Motor neuron (in vitro differentiated cells): ENCODE data around the gene CRY2. TPM values are rescaled to one million over a fixed set of nuclear protein-coding genes. Genes with fewer than 3 reads are reported as not detected.
A peak's percentile ranks its signal among the peaks of the same experiment; 100 is the strongest.

Experiments
- ATAC-seq, 8 experiments: fragments of 200-7000 bp; cut with Tn5 transposase; replicated peaks in 6 of 8; 2 replicates each; pipeline ENCODE4 v1.8.0; 2021; ENCODE audit warnings: mild to moderate bottlenecking in 8 of 8, moderate library complexity in 8 of 8
- H3K27ac ChIP-seq, 2 donors: fragments of 250-450 bp; sonication (Bioruptor Pico); 2 replicates each; pipeline ENCODE4 v1.9.0; 2021; ENCODE audit warnings: antibody characterized with exemption in 2 of 2, mild to moderate bottlenecking in 2 of 2, moderate library complexity in 1 of 2
- H3K4me1 ChIP-seq, 2 donors: fragments of 250-450 bp; sonication (Bioruptor Pico); replicated peaks in 1 of 2; 2 replicates each; pipeline ENCODE4 v1.6.1; 2021; ENCODE audit warnings: antibody characterized with exemption in 2 of 2, mild to moderate bottlenecking in 2 of 2, moderate library complexity in 1 of 2
- H3K4me3 ChIP-seq, 5 donors: fragments of 250-450 bp; sonication (Bioruptor Pico); 2 replicates each; pipeline ENCODE4 v1.9.0; 2021; ENCODE audit warnings: antibody characterized with exemption in 5 of 5, mild to moderate bottlenecking in 5 of 5, moderate library complexity in 4 of 5
- WGBS, 10 experiments: fragments of 450-650 bp; shearing (Covaris generic); methylation state at CpG; one replicate each; pipeline ENCODE4 v1.0.0; 2022; 5-methylcytosine and 5-hydroxymethylcytosine counted together
- in situ Hi-C, 9 experiments: fragments of 400-800 bp; cut with MboI; loops; one replicate each; pipeline ENCODE4 v1.15.0; 2021; ENCODE audit warnings: low sequenced_read_pairs in 9 of 9, low pct_unique_long_range_greater_than_20kb in 2 of 9; ENCODE audit not compliant: unreplicated experiment in 9 of 9
- total RNA-seq, 8 experiments: library from RNA; unstranded; fragments of 300-600 nt; gene quantifications; 2 replicates each; pipeline versions ENCODE4 v1.2.3 to v1.2.4, GENCODE V29; 2022

CRY2 gene
- total RNA-seq, 8 experiments from 2014 or later = 11.3 to 35.7 (median 22.3) TPM

- Histone ChIP-seq H3K4me3 (no peak overlapping the region), H3K27ac (no peak overlapping the region), H3K4me1 (peaks cover 0 to 19% of the 10 kb centered on the region in 2 donors)
- in situ Hi-C loops = no loop called here
- 20 to 100% (median 82%) methylated on average over 1 to 5 of the region's 22 CpGs; no CpG with 5 or more reads in 6 of the 10 experiments for WGBS, 10 experiments
- no peak for ATAC-seq
Observed at GRCh38 chr11:45924036-45924915, 77.0 kb downstream of the CRY2 start.

GRCh38 chr11:45924927-45925326, 77.7 kb downstream of the CRY2 start:
- in situ Hi-C loops = no loop called here
- no peak for ATAC-seq
- WGBS, 10 experiments = 79 to 100% (median 84%) methylated on average over 2 to 5 of the region's 6 CpGs; no CpG with 5 or more reads in 4 of the 10 experiments
- no peak overlapping the region for H3K4me3 ChIP-seq
- peaks cover 0 to 19% of the 10 kb centered on the region in 2 donors for H3K4me1 ChIP-seq
- no peak overlapping the region for H3K27ac ChIP-seq

GRCh38 chr11:45925550-45925949, 78.3 kb downstream of the CRY2 start:
- no peak overlapping the region for H3K4me3 ChIP-seq
- in situ Hi-C loops = no loop called here
- WGBS, 10 experiments = 0 to 100% (median 58%) methylated on average over 1 to 3 of the region's 3 CpGs; no CpG with 5 or more reads in 4 of the 10 experiments
- peaks cover 0 to 19% of the 10 kb centered on the region in 2 donors for H3K4me1 ChIP-seq
- ATAC-seq = no peak
- no peak overlapping the region for H3K27ac ChIP-seq

GRCh38 chr11:45926001-45926401, 78.7 kb downstream of the CRY2 start:
- in situ Hi-C loops = no loop called here
- WGBS, 10 experiments = 13 to 68% (median 29%) methylated on average over 3 to 8 of the region's 12 CpGs; no CpG with 5 or more reads in 6 of the 10 experiments
- no peak overlapping the region for H3K27ac ChIP-seq
- no peak overlapping the region for H3K4me3 ChIP-seq
- peaks cover 0 to 19% of the 10 kb centered on the region in 2 donors for H3K4me1 ChIP-seq
- ATAC-seq = peak in 5 of 8 experiments; percentile 20 to 59 (median 58)

GRCh38 chr11:45926536-45927331, 79.5 kb downstream of the CRY2 start:
- Histone ChIP-seq H3K4me3 (no peak overlapping the region), H3K27ac (no peak overlapping the region), H3K4me1 (peaks cover 0 to 13% of the 10 kb centered on the region in 2 donors)
- WGBS, 10 experiments = 80 to 100% (median 85%) methylated on average over 1 to 3 of the region's 12 CpGs; no CpG with 5 or more reads in 6 of the 10 experiments
- no peak for ATAC-seq
- in situ Hi-C loops = no loop called here

- H3K27ac ChIP-seq = no peak overlapping the region
- H3K4me1 ChIP-seq = peaks cover 0 to 8% of the 10 kb centered on the region in 2 donors
- ATAC-seq = no peak
- no peak overlapping the region for H3K4me3 ChIP-seq
- in situ Hi-C loops = no loop called here
- 40 to 100% (median 83%) methylated on average over 1 to 13 of the region's 15 CpGs; no CpG with 5 or more reads in 5 of the 10 experiments for WGBS, 10 experiments
Observed at GRCh38 chr11:45927332-45927683, 80.0 kb downstream of the CRY2 start.

- Histone ChIP-seq H3K27ac (no peak overlapping the region), H3K4me1 (peaks cover 0 to 5% of the 10 kb centered on the region in 2 donors), H3K4me3 (no peak overlapping the region)
- 0 to 90% (median 51%) methylated on average over 1 to 10 of the region's 27 CpGs; no CpG with 5 or more reads in 6 of the 10 experiments for whole genome bisulfite sequencing, 10 experiments
- ATAC-seq = no peak
- in situ Hi-C loops = no loop called here
Observed at GRCh38 chr11:45927684-45928413, 80.6 kb downstream of the CRY2 start.

- Histone ChIP-seq H3K4me3 (no peak overlapping the region), H3K4me1 (peaks cover 0 to 5% of the 10 kb centered on the region in 2 donors), H3K27ac (no peak overlapping the region)
- peak in 2 of 8 experiments; percentile 28 to 34 for ATAC-seq
- 86 to 100% methylated on average over 1 to 5 of the region's 13 CpGs; no CpG with 5 or more reads in 8 of the 10 experiments for WGBS, 10 experiments
- in situ Hi-C loops = no loop called here
Observed at GRCh38 chr11:45928535-45929215, 81.4 kb downstream of the CRY2 start.

- 20 to 83% (median 60%) methylated on average over 1 of the region's 10 CpGs; no CpG with 5 or more reads in 7 of the 10 experiments for WGBS, 10 experiments
- in situ Hi-C loops = no loop called here
- Histone ChIP-seq H3K4me1 (peaks cover 0 to 5% of the 10 kb centered on the region in 2 donors), H3K4me3 (no peak overlapping the region), H3K27ac (no peak overlapping the region)
- peak in 2 of 8 experiments; percentile 19 to 41 for ATAC-seq
Observed at GRCh38 chr11:45929486-45930030, 82.3 kb downstream of the CRY2 start.

GRCh38 chr11:45930031-45930794, 82.9 kb downstream of the CRY2 start:
- Histone ChIP-seq H3K4me1 (peaks cover 0 to 5% of the 10 kb centered on the region in 2 donors), H3K4me3 (no peak overlapping the region), H3K27ac (no peak overlapping the region)
- peak in 3 of 8 experiments; percentile 45 to 59 (median 49) for ATAC-seq
- 75 to 100% (median 90%) methylated on average over 1 to 5 of the region's 14 CpGs; no CpG with 5 or more reads in 4 of the 10 experiments for WGBS, 10 experiments
- in situ Hi-C loops = no loop called here

- Histone ChIP-seq H3K4me3 (no peak overlapping the region), H3K4me1 (peaks cover 0 to under 1% of the 10 kb centered on the region in 2 donors), H3K27ac (no peak overlapping the region)
- in situ Hi-C loops = no loop called here
- WGBS, 10 experiments = 60 to 100% (median 82%) methylated on average over 1 to 5 of the region's 8 CpGs; no CpG with 5 or more reads in 3 of the 10 experiments
- peak in 1 of 8 experiments; percentile 38 for ATAC-seq
Observed at GRCh38 chr11:45930951-45931570, 83.8 kb downstream of the CRY2 start.
